Measurements from ENCODE around the gene PAXX.

Gene PAXX

DNA sequence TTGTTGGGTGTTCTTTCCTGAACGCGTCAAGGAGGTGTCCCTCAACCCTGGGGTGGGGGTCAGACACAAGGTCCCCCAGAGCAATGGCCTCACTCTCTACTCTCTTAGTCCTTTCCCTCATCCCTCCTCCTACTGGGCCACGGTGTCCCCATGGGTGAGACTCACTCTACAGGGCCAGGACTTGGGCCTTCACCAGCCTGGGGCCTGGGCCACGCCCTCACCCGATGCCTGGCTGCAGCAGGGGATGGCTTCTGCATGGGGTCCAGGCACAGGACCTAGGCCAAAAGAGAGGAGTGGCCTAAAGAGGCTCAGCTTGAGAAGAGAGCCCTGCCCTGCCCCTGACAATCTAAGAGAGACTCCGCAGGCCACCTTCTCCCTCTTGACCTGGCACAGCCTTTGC, 34.3 kb upstream of the PAXX start:
- H3K4me3 ChIP-seq (ENCODE audit: low read depth, low read length): no peak overlapping the region
- TF ChIP-seq, protein P1, sequence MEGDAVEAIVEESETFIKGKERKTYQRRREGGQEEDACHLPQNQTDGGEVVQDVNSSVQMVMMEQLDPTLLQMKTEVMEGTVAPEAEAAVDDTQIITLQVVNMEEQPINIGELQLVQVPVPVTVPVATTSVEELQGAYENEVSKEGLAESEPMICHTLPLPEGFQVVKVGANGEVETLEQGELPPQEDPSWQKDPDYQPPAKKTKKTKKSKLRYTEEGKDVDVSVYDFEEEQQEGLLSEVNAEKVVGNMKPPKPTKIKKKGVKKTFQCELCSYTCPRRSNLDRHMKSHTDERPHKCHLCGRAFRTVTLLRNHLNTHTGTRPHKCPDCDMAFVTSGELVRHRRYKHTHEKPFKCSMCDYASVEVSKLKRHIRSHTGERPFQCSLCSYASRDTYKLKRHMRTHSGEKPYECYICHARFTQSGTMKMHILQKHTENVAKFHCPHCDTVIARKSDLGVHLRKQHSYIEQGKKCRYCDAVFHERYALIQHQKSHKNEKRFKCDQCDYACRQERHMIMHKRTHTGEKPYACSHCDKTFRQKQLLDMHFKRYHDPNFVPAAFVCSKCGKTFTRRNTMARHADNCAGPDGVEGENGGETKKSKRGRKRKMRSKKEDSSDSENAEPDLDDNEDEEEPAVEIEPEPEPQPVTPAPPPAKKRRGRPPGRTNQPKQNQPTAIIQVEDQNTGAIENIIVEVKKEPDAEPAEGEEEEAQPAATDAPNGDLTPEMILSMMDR (IDR thresholded peaks at IDR 0.05; ENCODE audit: low read depth, low read length): no peak
- in situ Hi-C loops (cut with HindIII; ENCODE audit: low sequenced_read_pairs): no loop called here
- DNase-seq (ENCODE audit: low read depth, low spot score): no peak

DNA sequence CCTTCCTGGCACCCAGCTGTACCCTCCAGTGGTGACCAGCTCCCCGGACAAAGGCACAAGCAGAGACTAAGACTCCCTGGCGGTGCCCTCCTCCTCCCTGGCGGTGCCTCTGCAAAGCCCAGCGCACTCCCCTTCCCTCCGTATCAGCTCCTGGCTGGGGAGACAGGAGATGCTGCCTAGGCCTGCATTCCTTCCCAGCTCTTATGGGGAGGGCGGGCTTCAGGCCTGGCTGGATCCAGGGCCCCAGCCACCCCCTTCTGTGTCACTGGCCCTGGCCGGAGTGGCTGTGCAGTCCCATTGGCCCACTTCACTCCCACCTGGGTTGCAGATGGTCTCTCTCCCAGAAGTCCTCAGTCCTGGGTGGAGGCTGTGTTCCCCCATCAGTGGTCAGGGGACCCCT, 33.7 kb upstream of the PAXX start:
- in situ Hi-C loops (cut with HindIII; ENCODE audit: low sequenced_read_pairs): no loop called here
- no peak for DNase-seq (ENCODE audit: low read depth, low spot score)
- no peak overlapping the region for H3K4me3 ChIP-seq (ENCODE audit: low read depth, low read length)
- TF ChIP-seq, protein P1 (IDR thresholded peaks at IDR 0.05; ENCODE audit: low read depth, low read length): no peak

DNA sequence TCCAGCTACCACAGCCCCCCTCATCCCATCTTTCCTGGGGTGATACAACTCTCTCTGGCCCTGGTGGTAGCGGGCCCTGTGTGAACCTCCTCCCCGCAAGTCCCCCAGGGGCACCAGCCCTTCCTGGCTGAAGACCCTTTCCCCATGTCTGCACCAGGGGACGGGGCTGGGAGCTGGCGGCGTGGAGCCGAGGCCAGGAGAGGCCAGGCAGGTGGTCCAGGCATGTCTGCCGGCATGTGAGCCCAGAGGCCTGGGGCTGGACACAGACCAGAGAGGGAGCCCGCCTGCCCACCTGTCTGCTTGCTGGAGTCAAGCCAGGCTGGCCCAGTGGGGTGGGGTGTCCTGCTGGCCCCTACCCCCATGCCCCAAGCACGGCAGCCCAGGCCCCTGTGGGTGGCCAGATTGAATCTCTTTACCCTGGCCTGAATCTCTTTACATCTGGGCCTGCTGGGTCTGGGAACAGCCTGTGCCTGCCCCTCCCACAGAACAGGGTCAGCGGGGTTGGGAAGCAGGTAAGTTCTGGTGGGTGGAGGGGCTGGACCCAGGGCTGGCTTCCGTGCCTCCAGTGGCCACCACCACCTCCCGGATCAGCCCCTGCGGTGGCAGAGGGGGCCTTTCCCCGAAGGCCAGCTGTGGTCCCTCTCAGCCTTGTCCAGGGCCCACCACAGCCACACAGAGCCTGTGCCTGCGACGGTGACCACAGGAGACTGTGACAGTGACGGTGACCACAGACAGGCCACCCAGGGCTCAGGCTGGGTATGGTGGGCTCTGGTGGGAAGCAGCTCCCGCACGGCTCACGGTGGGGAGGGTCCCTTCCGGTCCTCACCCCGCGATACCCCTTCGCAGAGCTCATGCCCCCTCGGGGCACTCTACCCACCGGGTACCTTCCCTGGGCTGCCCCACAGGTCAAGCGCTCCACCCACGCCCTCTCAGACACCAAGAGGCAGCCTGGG, 33.0 kb upstream of the PAXX start:
- no peak for DNase-seq (ENCODE audit: low read depth, low spot score)
- TF ChIP-seq, protein P1 (IDR thresholded peaks at IDR 0.05; ENCODE audit: low read depth, low read length): no peak
- no peak overlapping the region for H3K4me3 ChIP-seq (ENCODE audit: low read depth, low read length)
- in situ Hi-C loops (cut with HindIII; ENCODE audit: low sequenced_read_pairs): no loop called here

DNA sequence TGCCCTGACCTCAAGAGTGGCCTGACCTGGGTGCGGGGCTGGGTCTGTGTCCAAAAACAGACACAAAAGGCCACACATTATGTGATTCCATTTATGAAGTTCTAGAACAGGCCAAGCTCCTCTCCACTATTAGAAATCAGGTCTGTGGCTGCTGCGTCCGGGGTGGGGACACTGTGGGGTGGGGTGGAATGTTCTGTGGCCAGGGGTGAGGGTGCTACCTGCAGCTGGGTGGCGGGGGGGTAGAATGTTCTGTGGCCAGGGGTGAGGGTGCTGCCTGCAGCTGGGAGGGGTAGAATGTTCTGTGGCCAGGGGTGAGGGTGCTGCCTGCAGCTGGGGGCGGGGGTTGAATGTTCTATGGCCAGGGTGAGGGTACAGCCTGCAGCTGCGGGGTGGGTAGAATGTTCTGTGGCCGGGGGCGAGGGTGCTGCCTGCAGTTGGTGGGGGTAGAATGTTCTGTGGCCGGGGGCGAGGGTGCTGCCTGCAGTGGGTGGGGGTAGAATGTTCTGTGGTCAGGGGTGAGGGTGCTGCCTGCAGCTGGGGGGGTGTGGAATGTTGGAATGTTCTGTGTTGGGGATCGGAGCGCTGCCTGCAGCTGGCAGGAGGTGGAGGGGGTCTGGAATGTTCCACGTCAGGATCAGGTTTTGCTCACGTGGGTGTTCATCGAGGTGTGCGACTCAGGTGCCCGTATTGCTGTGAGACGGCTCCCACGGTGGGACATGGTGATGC, 31.8 kb upstream of the PAXX start:
- TF ChIP-seq, protein P1 (IDR thresholded peaks at IDR 0.05; ENCODE audit: low read depth, low read length): no peak
- no peak overlapping the region for H3K4me3 ChIP-seq (ENCODE audit: low read depth, low read length)
- DNase-seq (ENCODE audit: low read depth, low spot score): no peak
- in situ Hi-C loops (cut with HindIII; ENCODE audit: low sequenced_read_pairs): no loop called here

DNA sequence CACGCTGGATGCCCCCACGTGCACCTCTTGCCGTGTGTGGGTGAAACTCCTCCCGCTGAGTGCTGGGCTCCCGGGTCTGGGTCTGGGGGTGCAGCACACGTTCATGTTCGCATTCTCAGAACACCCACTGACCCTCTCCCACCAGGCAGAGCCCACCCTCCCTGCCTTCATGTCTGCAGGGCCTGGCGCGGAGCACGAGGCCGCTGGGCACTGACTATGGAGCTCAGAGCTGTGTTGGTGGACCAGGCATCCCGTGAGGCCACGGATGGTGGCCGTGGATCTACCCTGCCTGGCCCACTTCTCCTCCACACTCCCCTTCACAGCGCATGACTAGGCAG, 31.3 kb upstream of the PAXX start:
- in situ Hi-C loops (cut with HindIII; ENCODE audit: low sequenced_read_pairs): no loop called here
- no peak overlapping the region for H3K4me3 ChIP-seq (ENCODE audit: low read depth, low read length)
- TF ChIP-seq, protein P1 (IDR thresholded peaks at IDR 0.05; ENCODE audit: low read depth, low read length): no peak
- no peak for DNase-seq (ENCODE audit: low read depth, low spot score)

DNA sequence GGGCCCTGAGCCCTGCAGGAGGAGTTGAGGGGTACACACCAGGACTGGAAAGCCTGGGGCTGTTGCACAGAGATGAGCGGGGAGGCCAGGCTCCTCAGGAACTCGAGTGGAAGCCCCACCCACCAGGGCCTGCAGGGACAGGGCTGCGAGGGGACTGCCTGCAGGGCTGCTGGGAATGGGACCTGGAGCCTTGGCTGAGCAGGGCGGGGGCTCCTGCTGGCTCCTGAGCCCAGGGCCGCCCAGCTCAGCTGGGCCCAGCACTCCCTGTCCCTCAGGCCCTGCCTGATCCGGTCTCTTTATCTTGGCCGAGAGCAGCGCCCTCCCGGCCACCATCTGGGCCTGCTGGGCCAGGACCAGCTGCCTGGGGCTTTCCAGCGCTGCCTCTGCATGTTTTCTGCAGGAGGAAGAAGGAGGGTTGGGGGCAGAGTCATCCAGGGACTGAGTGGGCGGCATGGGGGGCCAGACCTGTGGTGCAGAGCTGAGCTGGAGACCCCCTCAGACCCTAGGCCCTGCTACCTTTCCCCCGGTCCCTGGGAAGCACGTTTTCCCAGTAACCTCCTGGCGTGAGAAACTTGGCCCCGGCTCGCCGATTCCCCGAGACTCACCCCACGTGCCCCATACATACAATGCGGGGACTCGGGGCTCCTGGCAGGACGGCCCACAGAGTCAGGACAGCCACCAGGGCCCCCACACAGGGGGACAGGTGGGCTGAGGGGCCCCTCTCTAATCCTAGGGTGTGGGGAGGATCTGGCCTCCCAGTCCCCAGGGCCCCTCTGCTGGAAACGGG, 30.8 kb upstream of the PAXX start:
- in situ Hi-C loops (cut with HindIII; ENCODE audit: low sequenced_read_pairs): no loop called here
- peak; percentile 14 for DNase-seq (ENCODE audit: low read depth, low spot score)
- TF ChIP-seq, protein P1 (IDR thresholded peaks at IDR 0.05; ENCODE audit: low read depth, low read length): no peak
- no peak overlapping the region for H3K4me3 ChIP-seq (ENCODE audit: low read depth, low read length)

All from astrocyte of the spinal cord (primary cell).